K562 (cell line): Measurements from ENCODE around the gene CD163. TPM values are rescaled to one million over a fixed set of nuclear protein-coding genes. Genes with fewer than 3 reads are reported as not detected.
A peak's percentile ranks its signal among the peaks of the same experiment; 100 is the strongest.

Experiments used
- ATAC-seq: fragments of 200-7000 bp; cut with Tn5 transposase; 3 replicates; pipeline ENCODE4 v1.9.1; 2020; ENCODE audit warnings: moderate library complexity
- BruUV-seq: library from RNA; stranded (reverse); fragments of 400-500 nt; replicated peaks from 2 replicates; lab custom pipeline; 2021; lab: Mats Ljungman, UMichigan
- CTCF ChIA-PET: fragments of 300-600 bp; formaldehyde crosslinking; extraction: SDS; loops from one replicate; lab custom pipeline; 2021; ENCODE audit warnings: low intra/inter-chr PET ratio; lab: Yijun Ruan, JAX
- POLR2A ChIA-PET: fragments of 300-600, 350-650 bp; sonication (Branson Sonifier 250); formaldehyde crosslinking; extraction: SDS; loops from one replicate; lab custom pipeline; 2021; ENCODE audit warnings: antibody characterized with exemption, inconsistent platforms; lab: Yijun Ruan, JAX
- DNase-seq, 4 experiments: peaks; one replicate each; pipeline versions ENCODE4 v3.0.0 to v3.0.0-alpha.2; 2011 to 2018; ENCODE audit warnings: low spot score in 3 of 4, mixed read lengths in 3 of 4; ENCODE audit errors: extremely low read depth in 1 of 4
- FAIRE-seq: peaks from 2 replicates; lab custom pipeline; 2011; peaks lifted over from hg19 to GRCh38; lab: Jason Lieb, UNC
- H2AFZ ChIP-seq: 2 replicates; pipeline ENCODE4 v1.6.0; 2011; ENCODE audit warnings: low read depth, low read length, control low read depth, inconsistent platforms
- H3K27ac ChIP-seq: fragments of 200-600 bp; 3 replicates; pipeline ENCODE4 v1.8.0; 2011; ENCODE audit warnings: low read depth, mild to moderate bottlenecking, control low read depth, inconsistent platforms, low read length, moderate library complexity, mixed read lengths; ENCODE audit errors: extremely low read depth
- H3K27me3 ChIP-seq, 2 experiments: fragments of 300-600 bp in 1 of 2; 2 replicates in 1 of 2; 3 replicates in 1 of 2; pipeline versions ENCODE4 v1.6.0 to v1.8.0; 2011; ENCODE audit warnings: inconsistent platforms in 2 of 2, low read length in 2 of 2, mild to moderate bottlenecking in 1 of 2, mixed read lengths in 1 of 2, moderate library complexity in 1 of 2; ENCODE audit not compliant: control insufficient read depth in 2 of 2, insufficient read depth in 2 of 2
- H3K36me3 ChIP-seq: fragments of 300-600 bp; 3 replicates; pipeline ENCODE4 v1.8.0; 2011; ENCODE audit warnings: mild to moderate bottlenecking, low read length, inconsistent platforms; ENCODE audit not compliant: control insufficient read depth, insufficient read depth
- H3K4me1 ChIP-seq, 2 experiments: fragments of 200-600 bp in 1 of 2; replicated peaks in 1 of 2; 2 replicates in 1 of 2; 3 replicates in 1 of 2; pipeline versions ENCODE4 v1.5.1 to v1.8.0; 2011; ENCODE audit warnings: inconsistent platforms in 2 of 2, low read length in 2 of 2, mild to moderate bottlenecking in 1 of 2, mixed read lengths in 1 of 2, moderate library complexity in 1 of 2; ENCODE audit not compliant: control insufficient read depth in 2 of 2, insufficient read depth in 2 of 2
- H3K4me2 ChIP-seq: 2 replicates; pipeline ENCODE4 v1.6.1; 2011; ENCODE audit warnings: low read length, control low read depth, inconsistent platforms, mixed read lengths; ENCODE audit not compliant: insufficient read depth
- H3K4me3 ChIP-seq: fragments of 200-600 bp; sonication (generic), shearing (Covaris generic); 2 replicates; pipeline ENCODE4 v1.5.1; 2016; ENCODE audit warnings: control low read depth, inconsistent platforms
- H3K79me2 ChIP-seq: fragments of 200-600 bp; 3 replicates; pipeline ENCODE4 v1.8.0; 2011; ENCODE audit warnings: low read length, inconsistent platforms; ENCODE audit not compliant: control insufficient read depth, insufficient read depth
- H3K9ac ChIP-seq, 2 experiments: 2 replicates each; pipeline versions ENCODE4 v1.6.0 to v1.6.1; 2011; ENCODE audit warnings: low read depth in 2 of 2, low read length in 2 of 2, control low read depth in 1 of 2, inconsistent platforms in 1 of 2, mild to moderate bottlenecking in 1 of 2, mixed read lengths in 1 of 2; ENCODE audit not compliant: insufficient read depth in 1 of 2
- H3K9me1 ChIP-seq: one replicate; pipeline ENCODE4 v1.6.0; 2011; ENCODE audit warnings: inconsistent platforms, mild to moderate bottlenecking, low read length, moderate library complexity; ENCODE audit not compliant: control insufficient read depth, insufficient read depth
- H3K9me3 ChIP-seq: replicated peaks from 2 replicates; pipeline ENCODE4 v1.5.1; 2011; ENCODE audit warnings: low read depth, low read length, inconsistent platforms; ENCODE audit not compliant: control insufficient read depth, insufficient read depth
- H4K20me1 ChIP-seq: replicated peaks from 2 replicates; pipeline ENCODE4 v1.6.1; 2011; ENCODE audit warnings: low read length, inconsistent platforms, mixed read lengths; ENCODE audit not compliant: control insufficient read depth, insufficient read depth
- NFIC ChIP-seq: fragments of 450-650 bp; IDR thresholded peaks from 2 replicates; pipeline ENCODE4 v1.6.1; 2017; ENCODE audit warnings: mild to moderate bottlenecking, inconsistent platforms
- POLR2A ChIP-seq: fragments of 450-650 bp; conservative IDR thresholded peaks from 2 replicates; pipeline ENCODE4 v1.6.1; 2016
- ZNF347 ChIP-seq: fragments of 450-650 bp; formaldehyde crosslinking; IDR thresholded peaks from 2 replicates; pipeline ENCODE4 v1.4.0; 2020; ENCODE audit warnings: low read depth, mild to moderate bottlenecking, moderate library complexity
- WGBS: fragments of 100-300 bp; shearing (Covaris generic); methylation state at CpG from one replicate; pipeline ENCODE4 v1.1.6; 2016; ENCODE audit warnings: low coverage, mixed read lengths; ENCODE audit not compliant: insufficient coverage; ENCODE audit errors: missing lambda C conversion rate; 5-methylcytosine and 5-hydroxymethylcytosine counted together
- in situ Hi-C: fragments of 300-500 bp; cut with MboI; formaldehyde crosslinking; loops from 4 replicates; pipeline ENCODE4 v1.15.0; 2018; ENCODE audit warnings: inconsistent platforms, mixed read lengths
- intact Hi-C: fragments of 100-400 bp; cut with micrococcal nuclease; formaldehyde crosslinking; loops from 2 replicates; pipeline ENCODE4 v1.14.2; 2022
- polyA plus RNA-seq, 8 experiments: library from polyadenylated mRNA; depleted of rRNA in 4 of 8; stranded (reverse) in 5 of 8; unstranded in 3 of 8; fragments of >200 nt; fragmentation: Nextera tagmentation in 2 of 8; fragmentation: Illumina TruSeq in 1 of 8; extraction: Ambion mirVana in 2 of 8; extraction: Trizol in 1 of 8; gene quantifications; 2 replicates each; pipeline versions ENCODE4 v1.2.1 to v1.2.3, GENCODE V29; 2011 to 2014; ENCODE audit warnings: inconsistent platforms in 1 of 8, missing spikeins in 1 of 8
- total RNA-seq, 7 experiments: library from RNA; depleted of rRNA in 6 of 7; stranded (reverse); fragments of >200 nt in 6 of 7; fragmentation: Illumina TruSeq in 2 of 7; extraction: Trizol in 2 of 7; gene quantifications; 2 replicates each; pipeline versions ENCODE4 v1.2.1 to v1.2.3, GENCODE V29; 2011 to 2021; ENCODE audit warnings: low replicate concordance in 1 of 7

Gene CD163
- total and polyA plus RNA-seq, 9 of the 15 experiments (the other 6 are each of a cell fraction or from before 2014, with no cell fraction given), result 0.62 TPM; not detected in 8

DNA sequence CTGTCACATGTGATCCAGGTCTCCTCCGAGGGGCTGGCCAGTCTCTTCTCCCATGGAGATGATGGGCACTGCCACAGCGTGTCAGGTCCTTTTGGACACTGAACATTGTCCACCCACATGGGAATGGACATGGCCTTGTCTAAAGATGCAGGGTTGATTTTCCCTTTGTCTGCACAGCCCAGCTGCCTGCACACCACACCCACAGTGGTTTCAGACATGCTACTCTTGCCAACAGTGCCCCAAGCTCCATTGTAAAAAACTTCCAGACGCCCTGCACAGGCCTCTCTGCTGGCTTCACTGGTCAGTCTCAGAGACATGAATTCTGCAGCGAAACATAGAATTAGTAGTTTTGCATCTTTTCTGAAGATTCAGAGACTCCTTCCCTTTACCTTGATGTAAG lies 18.5 kb downstream of the CD163 start:
- no peak overlapping the region for H3K4me3 ChIP-seq
- TF ChIP-seq ZNF347 (CRISPR knock-in tag), result no peak
- no peak overlapping the region for H3K9ac ChIP-seq
- no peak overlapping the region for H3K27ac ChIP-seq
- H3K27me3 ChIP-seq, result peaks cover 0 to 8% of the 10 kb centered on the region in 2 experiments; a peak in 2 of 5 replicates
- whole genome bisulfite sequencing, result 0% methylated on average over 4 of the region's 4 CpGs
- no peaks in the 10 kb centered on the region for H3K4me1 ChIP-seq
- ATAC-seq (no peak), DNase-seq (no peak), FAIRE-seq (no peak)
- no TSS peak for BruUV-seq
- no peaks in the 10 kb centered on the region for H3K9me3 ChIP-seq
- H2AFZ ChIP-seq, result no peak overlapping the region
- in situ Hi-C loops (no loop called here), intact Hi-C loops (no loop called here)
- no peaks in the 10 kb centered on the region for H3K9me1 ChIP-seq
- no peak overlapping the region for H3K4me2 ChIP-seq
- no peaks in the 10 kb centered on the region for H3K79me2 ChIP-seq
- no peaks in the 10 kb centered on the region for H3K36me3 ChIP-seq
- CTCF ChIA-PET, result no interaction called here
- H4K20me1 ChIP-seq, result no peaks in the 10 kb centered on the region
- POLR2A ChIA-PET, result no interaction called here

- TF ChIP-seq POLR2A, result no peak
- TF ChIP-seq NFIC, result peak; percentile 47; the same call in 1 of the 2 replicates
These were observed 20.2 kb downstream of the CD163 start for GRCh38 chr12:7483343-7483742.

More at GRCh38 chr12:7483343-7483742, 20.2 kb downstream of the CD163 start:
- no peaks in the 10 kb centered on the region for H3K9me1 ChIP-seq
- H3K9me3 ChIP-seq, result no peaks in the 10 kb centered on the region
- no peak for ATAC-seq
- no peaks in the 10 kb centered on the region for H3K4me1 ChIP-seq
- no TSS peak for BruUV-seq
- H4K20me1 ChIP-seq, result no peaks in the 10 kb centered on the region
- H3K27me3 ChIP-seq, result peaks cover 0 to 8% of the 10 kb centered on the region in 2 experiments; a peak in 2 of 5 replicates
- no peak overlapping the region for H2AFZ ChIP-seq
- no peak for FAIRE-seq
- H3K4me2 ChIP-seq, result no peak overlapping the region
- H3K4me3 ChIP-seq, result no peak overlapping the region
- DNase-seq, result no peak
- no peak overlapping the region for H3K27ac ChIP-seq
- no peaks in the 10 kb centered on the region for H3K79me2 ChIP-seq
- ChIA-PET CTCF (no interaction called here), POLR2A (no interaction called here)
- intact Hi-C loops (no loop called here), in situ Hi-C loops (no loop called here)
- no peaks in the 10 kb centered on the region for H3K36me3 ChIP-seq
- no peak overlapping the region for H3K9ac ChIP-seq
- 0% methylated on average over 5 of the region's 5 CpGs for WGBS
